ENCODE data around the gene DGKD.

GRCh38 chr2:233468741-233469110, 114.4 kb downstream of the DGKD start:
- TF ChIP-seq CTCF (IDR thresholded peaks at IDR 0.05) (no peak), POLR2A (IDR thresholded peaks at IDR 0.05) (no peak), POLR2AphosphoS5 (IDR thresholded peaks at IDR 0.05) (no peak)
